ENCODE data around the gene PCBP3. TPM values are rescaled to one million over a fixed set of nuclear protein-coding genes. Genes with fewer than 3 reads are reported as not detected.

The PCBP3 gene
- total and polyA plus RNA-seq, 2 of the 8 experiments (the other 6 are each of a cell fraction or from before 2014, with no cell fraction given): 3.5 to 6.3 TPM

DNA sequence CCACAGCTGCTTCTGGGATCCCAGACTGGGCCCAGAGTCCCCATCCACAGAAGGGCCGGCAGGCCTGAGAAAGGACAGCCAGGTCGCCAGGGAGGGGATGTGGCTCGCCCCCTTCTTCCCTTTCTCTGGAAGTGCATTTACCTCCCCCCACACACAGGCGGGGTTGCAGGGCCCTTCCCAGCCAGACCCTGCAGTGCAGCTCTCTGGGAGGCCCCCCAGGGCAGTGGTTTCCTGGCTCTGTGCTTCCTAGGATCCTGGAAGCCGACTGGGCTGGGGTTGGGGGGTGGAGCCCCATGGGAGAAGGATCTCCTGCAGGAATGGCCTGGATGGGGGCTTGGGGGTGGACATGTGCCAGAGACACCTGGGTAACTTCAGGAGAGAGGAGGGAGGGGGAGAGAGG lies 333.9 kb downstream of the PCBP3 start:
- peak overlapping the region in 1 of 4 experiments; percentile 45; a peak in 2 of 8 replicates for H3K4me3 ChIP-seq (ENCODE audit: extremely low read depth in 1 of 4, insufficient read depth in 2 of 4, low read depth in 3 of 4, low read length in 4 of 4)
- no peaks in the 10 kb centered on the region for H4K20me1 ChIP-seq (replicated peaks in 1 of 2; ENCODE audit: control insufficient read depth in 1 of 2, insufficient read depth in 2 of 2, low read length in 2 of 2)
- H3K27ac ChIP-seq (ENCODE audit: low read depth, low read length): no peak overlapping the region
- H2BK120ac ChIP-seq (replicated peaks; ENCODE audit: low read depth, low read length): no peak overlapping the region
- H4K5ac ChIP-seq (ENCODE audit: insufficient read length, low read depth, low read length): peak overlapping the region; percentile 7
- no peaks in the 10 kb centered on the region for H3K36me3 ChIP-seq (ENCODE audit: control insufficient read depth in 2 of 4, insufficient read depth in 4 of 4, low read length in 3 of 4)
- no peak overlapping the region for H2BK12ac ChIP-seq (ENCODE audit: low read depth, low read length)
- H2AFZ ChIP-seq (ENCODE audit: low read length): no peak overlapping the region
- H3K79me2 ChIP-seq (ENCODE audit: control insufficient read depth in 1 of 2, insufficient read depth in 2 of 2, low read length in 2 of 2): 0 out of 4 replicates have a peak, but pooled peaks cover 0 to 2% of the 10 kb centered on the region in 2 experiments
- ChIA-PET POLR2A (ENCODE audit: partially characterized antibody) (interaction anchor here (1.3 kb wide), 1 partner anchor 165 kb away, joined by 5 read pairs; no protein-coding TSS in a partner anchor), CTCF (ENCODE audit: partially characterized antibody) (no interaction called here)
- TF ChIP-seq, protein P1, sequence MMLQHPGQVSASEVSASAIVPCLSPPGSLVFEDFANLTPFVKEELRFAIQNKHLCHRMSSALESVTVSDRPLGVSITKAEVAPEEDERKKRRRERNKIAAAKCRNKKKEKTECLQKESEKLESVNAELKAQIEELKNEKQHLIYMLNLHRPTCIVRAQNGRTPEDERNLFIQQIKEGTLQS (IDR thresholded peaks at IDR 0.05; ENCODE audit: insufficient read depth, low read depth, low read length): no peak
- TF ChIP-seq KDM5A (IDR thresholded peaks at IDR 0.05; ENCODE audit: low read length): no peak
- no peak for TF ChIP-seq RXRA (IDR thresholded peaks at IDR 0.05; ENCODE audit: insufficient read depth, low read depth, low read length)
- no peak for TF ChIP-seq EP300 (IDR thresholded peaks at IDR 0.05; ENCODE audit: borderline replicate concordance in 1 of 2, low read depth in 2 of 2, low read length in 2 of 2)
- TF ChIP-seq KDM4A (IDR thresholded peaks at IDR 0.05; ENCODE audit: low read depth, low read length, severe bottlenecking): peak; percentile 9
- no peak for TF ChIP-seq YY1 (IDR thresholded peaks at IDR 0.05; ENCODE audit: low read depth, low read length)
- TF ChIP-seq JUND (IDR thresholded peaks at IDR 0.05; ENCODE audit: low read length): no peak
- H3K14ac ChIP-seq (ENCODE audit: insufficient read length): no peak overlapping the region
- H3K4ac ChIP-seq (replicated peaks; ENCODE audit: insufficient read length, low read depth, low read length): peak overlapping the region; percentile 79
- no peak overlapping the region for H2AK5ac ChIP-seq (ENCODE audit: low read depth, low read length)
- H3K9me3 ChIP-seq (ENCODE audit: insufficient read depth in 2 of 2, low read depth in 1 of 2, low read length in 1 of 2): no peaks in the 10 kb centered on the region
- peaks cover 0 to 27% (median 9%) of the 10 kb centered on the region in 4 experiments; a peak in 5 of 7 replicates for H3K27me3 ChIP-seq (replicated peaks in 1 of 4; ENCODE audit: control insufficient read depth in 3 of 4, extremely low read depth in 1 of 4, insufficient read depth in 3 of 4, low read length in 3 of 4)
- no peak overlapping the region for H3K23ac ChIP-seq (ENCODE audit: insufficient read length)
- DNase-seq (ENCODE audit: low read depth in 1 of 2, low spot score in 2 of 2) (peak in 1 of 2 experiments; percentile 81), FAIRE-seq (no peak)
- H2BK20ac ChIP-seq (ENCODE audit: low read length): no peak overlapping the region; the same call in 1 of the 2 replicates
- peak overlapping the region; percentile 27; the same call in 1 of the 2 replicates for H2BK5ac ChIP-seq (ENCODE audit: low read depth, low read length)
- no peak overlapping the region for H4K8ac ChIP-seq (ENCODE audit: extremely low read depth, insufficient read depth, low read length)
- peak overlapping the region; percentile 62 for H3K18ac ChIP-seq (ENCODE audit: extremely low read depth, low read length)
- no peak overlapping the region for H3K56ac ChIP-seq (replicated peaks; ENCODE audit: insufficient read length, low read depth, low read length)
- no peaks in the 10 kb centered on the region for H3K79me1 ChIP-seq (ENCODE audit: low read depth, low read length)
- H3K23me2 ChIP-seq (ENCODE audit: low read depth, low read length): peaks cover 34% of the 10 kb centered on the region; the same call in 1 of the 2 replicates
- no peak overlapping the region for H2BK15ac ChIP-seq (ENCODE audit: low read length)
- peaks cover 0 to 26% (median 15%) of the 10 kb centered on the region in 4 experiments; a peak in 6 of 7 replicates for H3K4me1 ChIP-seq (replicated peaks in 1 of 4; ENCODE audit: control insufficient read depth in 3 of 4, insufficient read depth in 4 of 4, low read length in 3 of 4)
- 24% methylated on average over 4 of the region's 5 CpGs; no CpG with 5 or more reads in 1 of the 2 experiments for WGBS, 2 experiments (ENCODE audit: extremely low coverage in 1 of 2, insufficient coverage in 1 of 2, insufficient read length in 1 of 2, insufficient replicate concordance in 2 of 2, low coverage in 1 of 2, low lambda C conversion rate in 2 of 2, missing lambda C conversion rate in 1 of 2)
- H3K4me2 ChIP-seq (ENCODE audit: insufficient read depth in 1 of 2, low read depth in 2 of 2, low read length in 2 of 2): peak overlapping the region; percentile 46 to 97
- no peak overlapping the region for H3K9ac ChIP-seq (replicated peaks in 1 of 4; ENCODE audit: extremely low read depth in 1 of 4, low read depth in 3 of 4, low read length in 3 of 4)
- peak overlapping the region; percentile 11 for H4K91ac ChIP-seq (replicated peaks; ENCODE audit: insufficient read length, low read length)
